Esophagus muscularis mucosa (tissue), 4 donors: Measurements from ENCODE around the gene GFRA1.

Experiments
- EP300 ChIP-seq: sonication (generic); formaldehyde crosslinking; IDR thresholded peaks from one replicate; pipeline ENCODE4 v1.6.1; 2017; ENCODE audit warnings: antibody characterized with exemption
- POLR2A ChIP-seq: fragments of 450-650 bp; IDR thresholded peaks from one replicate; pipeline ENCODE4 v1.6.1; 2017; ENCODE audit warnings: antibody characterized with exemption, moderate library complexity, mild to moderate bottlenecking, low read depth
- POLR2AphosphoS5 ChIP-seq, 2 donors: sonication (generic); formaldehyde crosslinking; IDR thresholded peaks; one replicate each; pipeline ENCODE4 v1.6.1; 2017; ENCODE audit warnings: antibody characterized with exemption in 2 of 2
- TF ChIP-seq, protein P1 (sequence below), 3 experiments: fragments of 200-600 bp in 2 of 3; fragments of 450-650 bp in 1 of 3; sonication (generic) in 2 of 3; IDR thresholded peaks; one replicate each; pipeline ENCODE4 v1.5.1; 2017 to 2019; ENCODE audit warnings: antibody characterized with exemption in 3 of 3, mild to moderate bottlenecking in 2 of 3, moderate library complexity in 1 of 3

DNA sequence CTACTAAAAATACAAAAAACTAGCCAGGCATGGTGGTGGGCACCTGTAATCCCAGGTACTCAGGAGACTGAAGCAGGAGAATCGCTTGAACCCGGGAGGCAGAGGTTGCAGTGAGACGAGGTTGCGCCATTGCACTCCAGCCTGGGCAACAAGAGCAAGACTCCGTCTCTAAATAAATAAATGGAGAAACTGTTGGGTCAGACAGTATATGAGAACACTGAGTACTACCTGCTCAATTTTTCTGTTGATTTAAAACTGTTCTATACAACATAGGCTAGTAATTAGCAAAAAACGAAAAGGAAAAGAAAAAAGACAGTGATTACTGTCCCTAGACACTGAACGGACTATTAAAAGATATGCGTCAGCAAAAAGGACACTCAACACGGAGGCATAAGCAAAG lies 26.7 kb downstream of the GFRA1 start:
- TF ChIP-seq, protein P1, sequence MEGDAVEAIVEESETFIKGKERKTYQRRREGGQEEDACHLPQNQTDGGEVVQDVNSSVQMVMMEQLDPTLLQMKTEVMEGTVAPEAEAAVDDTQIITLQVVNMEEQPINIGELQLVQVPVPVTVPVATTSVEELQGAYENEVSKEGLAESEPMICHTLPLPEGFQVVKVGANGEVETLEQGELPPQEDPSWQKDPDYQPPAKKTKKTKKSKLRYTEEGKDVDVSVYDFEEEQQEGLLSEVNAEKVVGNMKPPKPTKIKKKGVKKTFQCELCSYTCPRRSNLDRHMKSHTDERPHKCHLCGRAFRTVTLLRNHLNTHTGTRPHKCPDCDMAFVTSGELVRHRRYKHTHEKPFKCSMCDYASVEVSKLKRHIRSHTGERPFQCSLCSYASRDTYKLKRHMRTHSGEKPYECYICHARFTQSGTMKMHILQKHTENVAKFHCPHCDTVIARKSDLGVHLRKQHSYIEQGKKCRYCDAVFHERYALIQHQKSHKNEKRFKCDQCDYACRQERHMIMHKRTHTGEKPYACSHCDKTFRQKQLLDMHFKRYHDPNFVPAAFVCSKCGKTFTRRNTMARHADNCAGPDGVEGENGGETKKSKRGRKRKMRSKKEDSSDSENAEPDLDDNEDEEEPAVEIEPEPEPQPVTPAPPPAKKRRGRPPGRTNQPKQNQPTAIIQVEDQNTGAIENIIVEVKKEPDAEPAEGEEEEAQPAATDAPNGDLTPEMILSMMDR (IDR thresholded peaks at IDR 0.05), result no peak
- TF ChIP-seq EP300, result no peak
- TF ChIP-seq POLR2AphosphoS5 (IDR thresholded peaks at IDR 0.05), result no peak
- no peak for TF ChIP-seq POLR2A
